H1 (cell line): ENCODE measurements around the gene TRDN.

Experiments
- BRCA1 ChIP-seq: IDR thresholded peaks from 2 replicates; pipeline ENCODE4 v1.6.1; 2012; ENCODE audit warnings: low read depth, low read length, improper control_type of control experiment
- CBX5 ChIP-seq: fragments of 300-800, 300-1000 bp; sonication (generic); IDR thresholded peaks from 2 replicates; pipeline ENCODE4 v1.7.1; 2016; ENCODE audit warnings: antibody characterized with exemption, low read length, low read depth
- EP300 ChIP-seq, 2 experiments: IDR thresholded peaks; 1 replicate in 1 of 2; 2 replicates in 1 of 2; pipeline ENCODE4 v1.6.1; 2011 to 2012; ENCODE audit warnings: low read depth in 2 of 2, low read length in 2 of 2, mild to moderate bottlenecking in 2 of 2, borderline replicate concordance in 1 of 2, inconsistent platforms in 1 of 2, moderate library complexity in 1 of 2
- KDM1A ChIP-seq: fragments of 200-600, 300-600 bp; sonication (generic); IDR thresholded peaks from 2 replicates; pipeline ENCODE4 v1.7.1; 2016; ENCODE audit warnings: mild to moderate bottlenecking, low read length, borderline replicate concordance
- POLR2A ChIP-seq, 2 experiments: IDR thresholded peaks; 1 replicate in 1 of 2; 2 replicates in 1 of 2; pipeline ENCODE4 v1.6.1; 2011; ENCODE audit warnings: low read depth in 2 of 2, low read length in 2 of 2, mild to moderate bottlenecking in 2 of 2; ENCODE audit errors: control extremely low read depth in 1 of 2
- POLR2AphosphoS5 ChIP-seq: IDR thresholded peaks from 2 replicates; pipeline ENCODE4 v1.6.1; 2011; ENCODE audit warnings: low read depth, low read length
- SP2 ChIP-seq: IDR thresholded peaks from 2 replicates; pipeline ENCODE4 v1.6.1; 2012; ENCODE audit warnings: mild to moderate bottlenecking, low read length, inconsistent platforms
- TAF1 ChIP-seq: IDR thresholded peaks from 2 replicates; pipeline ENCODE4 v1.6.1; 2011; ENCODE audit warnings: mild to moderate bottlenecking, low read depth, low read length
- TF ChIP-seq, protein P1 (sequence below), 3 experiments: IDR thresholded peaks; 1 replicate in 2 of 3; 2 replicates in 1 of 3; pipeline versions ENCODE4 v1.5.1 to v1.6.1; 2011; ENCODE audit warnings: low read length in 3 of 3, mild to moderate bottlenecking in 3 of 3, inconsistent platforms in 2 of 3, low read depth in 1 of 3, moderate library complexity in 1 of 3; ENCODE audit not compliant: insufficient read depth in 1 of 3; ENCODE audit errors: control extremely low read depth in 1 of 3

DNA sequence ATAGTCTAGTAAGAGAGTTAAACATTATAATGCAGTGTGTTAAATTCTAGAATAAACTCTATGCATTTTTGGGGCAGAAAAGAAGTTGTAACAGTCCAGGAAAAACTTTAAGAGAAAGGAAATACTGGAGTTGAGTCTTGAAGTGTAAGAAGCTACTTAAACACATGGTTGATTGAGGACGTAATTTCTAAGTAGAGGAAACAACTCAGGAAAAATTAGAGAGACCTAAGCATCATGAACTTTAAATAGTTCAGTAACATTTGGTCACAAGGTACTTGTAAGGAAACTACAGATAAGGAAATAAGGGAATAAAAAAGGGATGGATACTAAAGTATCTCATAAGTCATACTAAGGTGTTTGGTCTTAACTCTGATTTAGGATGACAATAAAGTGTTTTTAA is 4.7 kb upstream of the TRDN start:
- TF ChIP-seq, protein P1, sequence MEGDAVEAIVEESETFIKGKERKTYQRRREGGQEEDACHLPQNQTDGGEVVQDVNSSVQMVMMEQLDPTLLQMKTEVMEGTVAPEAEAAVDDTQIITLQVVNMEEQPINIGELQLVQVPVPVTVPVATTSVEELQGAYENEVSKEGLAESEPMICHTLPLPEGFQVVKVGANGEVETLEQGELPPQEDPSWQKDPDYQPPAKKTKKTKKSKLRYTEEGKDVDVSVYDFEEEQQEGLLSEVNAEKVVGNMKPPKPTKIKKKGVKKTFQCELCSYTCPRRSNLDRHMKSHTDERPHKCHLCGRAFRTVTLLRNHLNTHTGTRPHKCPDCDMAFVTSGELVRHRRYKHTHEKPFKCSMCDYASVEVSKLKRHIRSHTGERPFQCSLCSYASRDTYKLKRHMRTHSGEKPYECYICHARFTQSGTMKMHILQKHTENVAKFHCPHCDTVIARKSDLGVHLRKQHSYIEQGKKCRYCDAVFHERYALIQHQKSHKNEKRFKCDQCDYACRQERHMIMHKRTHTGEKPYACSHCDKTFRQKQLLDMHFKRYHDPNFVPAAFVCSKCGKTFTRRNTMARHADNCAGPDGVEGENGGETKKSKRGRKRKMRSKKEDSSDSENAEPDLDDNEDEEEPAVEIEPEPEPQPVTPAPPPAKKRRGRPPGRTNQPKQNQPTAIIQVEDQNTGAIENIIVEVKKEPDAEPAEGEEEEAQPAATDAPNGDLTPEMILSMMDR (IDR thresholded peaks at IDR 0.05; ENCODE audit: control extremely low read depth in 1 of 3, insufficient read depth in 1 of 3, low read depth in 1 of 3, low read length in 3 of 3): no peak
- TF ChIP-seq TAF1 (no peak), EP300 (IDR thresholded peaks at IDR 0.05; ENCODE audit: borderline replicate concordance in 1 of 2, low read depth in 2 of 2, low read length in 2 of 2) (no peak), CBX5 (no peak), SP2 (no peak), KDM1A (no peak), POLR2AphosphoS5 (no peak), BRCA1 (no peak), POLR2A (IDR thresholded peaks at IDR 0.05; ENCODE audit: control extremely low read depth in 1 of 2, low read depth in 2 of 2, low read length in 2 of 2) (no peak)
